Vagina (tissue), 2 donors: Measurements from ENCODE around the gene CYP4F2.
"Not testable (repeated sequence)": the region's sequence is repeated elsewhere in the genome, so short reads cannot be mapped to it uniquely, and the experiment has no call there.

Experiments used
- CTCF ChIP-seq, 3 experiments: fragments of 450-650 bp in 2 of 3; fragments of 200-600 bp in 1 of 3; sonication (generic) in 1 of 3; IDR thresholded peaks; one replicate each; pipeline ENCODE4 v1.5.1; 2017 to 2019; ENCODE audit warnings: antibody characterized with exemption in 3 of 3, mild to moderate bottlenecking in 2 of 3, moderate library complexity in 2 of 3
- POLR2A ChIP-seq, 2 donors: fragments of 450-650 bp; IDR thresholded peaks; one replicate each; pipeline ENCODE4 v1.6.1; 2017; ENCODE audit warnings: antibody characterized with exemption in 2 of 2, mild to moderate bottlenecking in 2 of 2, moderate library complexity in 2 of 2

- TF ChIP-seq CTCF, POLR2A (IDR thresholded peaks at IDR 0.05): not testable (repeated sequence)
These were observed 54.0 kb downstream of the CYP4F2 start for GRCh38 chr19:15843894-15844222.
